Measurements from ENCODE around the gene ABCG5.

Gene ABCG5

GRCh38 chr2:43819491-43820163, 19.0 kb downstream of the ABCG5 start:
- intact Hi-C loops (cut with DNase I), result no loop called here

GRCh38 chr2:43818761-43819160, 19.9 kb downstream of the ABCG5 start:
- intact Hi-C loops (cut with DNase I), result no loop called here
- DNase-seq, result no peak

More at GRCh38 chr2:43819491-43820163, 19.0 kb downstream of the ABCG5 start:
- no peak for DNase-seq

DNA sequence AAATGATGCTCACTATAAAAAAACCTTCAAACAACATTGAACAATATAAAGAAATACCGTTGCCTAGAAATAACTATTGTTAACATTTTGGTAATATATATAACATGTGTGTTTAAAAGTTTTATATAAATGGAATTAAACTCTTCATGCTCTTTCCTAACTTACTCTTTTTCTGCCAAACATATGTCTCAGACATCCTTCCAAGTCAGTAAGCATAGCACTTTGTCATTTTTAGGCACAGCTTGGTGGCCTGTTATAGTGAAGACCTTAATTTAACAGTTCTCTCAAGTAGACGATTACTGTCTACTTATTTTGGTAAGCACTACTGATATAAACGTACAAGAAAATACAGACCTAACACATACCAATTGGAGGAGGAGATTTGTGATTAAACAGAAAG, 23.9 kb downstream of the ABCG5 start:
- intact Hi-C loops (cut with DNase I), result no loop called here
- DNase-seq, result no peak

DNA sequence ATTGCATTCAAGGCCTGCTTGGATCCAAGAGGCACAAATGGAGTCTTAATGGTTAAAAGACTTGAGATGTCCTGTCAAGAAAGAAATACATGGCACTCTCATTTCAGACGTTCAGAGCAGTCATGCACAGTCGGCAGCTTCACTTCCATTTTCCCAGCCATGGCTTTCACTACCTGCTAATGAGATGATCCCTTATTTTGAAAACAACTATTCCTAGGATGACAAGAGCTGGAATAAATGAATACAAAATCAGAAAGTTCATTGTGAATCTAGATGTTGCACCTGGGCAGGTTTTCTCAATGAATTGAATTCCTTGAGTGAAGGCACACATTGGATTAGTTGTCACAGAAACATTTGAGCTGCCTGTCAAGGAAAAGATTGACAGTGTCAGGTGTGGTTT, 25.7 kb downstream of the ABCG5 start:
- no peak for DNase-seq
- intact Hi-C loops (cut with DNase I), result no loop called here

DNA sequence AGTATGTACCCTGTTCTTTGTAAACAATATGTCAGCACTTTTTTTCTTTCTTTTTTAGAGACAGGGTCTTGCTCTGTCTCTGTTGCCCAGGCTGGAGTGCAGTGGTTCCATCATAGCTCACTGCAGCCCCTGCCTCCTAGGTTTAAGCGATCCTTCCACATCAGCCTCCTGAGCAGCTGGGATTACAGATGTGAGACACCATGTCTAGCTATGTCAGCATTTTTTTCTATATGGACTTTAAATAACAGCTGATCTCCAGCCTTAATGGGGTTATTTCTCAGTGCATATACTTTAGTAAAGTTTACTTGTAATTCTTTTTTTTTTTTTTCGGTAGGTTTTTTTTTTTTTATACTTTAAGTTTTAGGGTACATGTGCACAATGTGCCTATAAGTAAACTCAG, 26.6 kb downstream of the ABCG5 start:
- intact Hi-C loops (cut with DNase I), result no loop called here

GRCh38 chr2:43810888-43811287, 27.8 kb downstream of the ABCG5 start:
- intact Hi-C loops (cut with DNase I), result no loop called here
- DNase-seq, result no peak

More for the DNA sequence above, 26.6 kb downstream of the ABCG5 start:
- DNase-seq, result no peak

GRCh38 chr2:43810452-43810851, 28.2 kb downstream of the ABCG5 start:
- intact Hi-C loops (cut with DNase I), result no loop called here
- no peak for DNase-seq

GRCh38 chr2:43806719-43807031, 32.0 kb downstream of the ABCG5 start:
- DNase-seq, result no peak
- intact Hi-C loops (cut with DNase I), result no loop called here

GRCh38 chr2:43803113-43803512, 35.5 kb downstream of the ABCG5 start:
- intact Hi-C loops (cut with DNase I), result no loop called here
- no peak for DNase-seq

GRCh38 chr2:43802135-43802534, 36.5 kb downstream of the ABCG5 start:
- intact Hi-C loops (cut with DNase I), result no loop called here
- no peak for DNase-seq

- intact Hi-C loops (cut with DNase I), result no loop called here
- no peak for DNase-seq
Observed at GRCh38 chr2:43800894-43801293, 37.7 kb downstream of the ABCG5 start.

GRCh38 chr2:43798300-43798699, 40.3 kb downstream of the ABCG5 start:
- intact Hi-C loops (cut with DNase I), result no loop called here
- no peak for DNase-seq

- intact Hi-C loops (cut with DNase I), result no loop called here
- no peak for DNase-seq
Observed at GRCh38 chr2:43796206-43796605, 42.4 kb downstream of the ABCG5 start.

GRCh38 chr2:43794956-43795355, 43.7 kb downstream of the ABCG5 start:
- no peak for DNase-seq
- intact Hi-C loops (cut with DNase I), result no loop called here

GRCh38 chr2:43792653-43793052, 46.0 kb downstream of the ABCG5 start:
- intact Hi-C loops (cut with DNase I), result no loop called here
- no peak for DNase-seq

- no peak for DNase-seq
- intact Hi-C loops (cut with DNase I), result no loop called here
Observed at GRCh38 chr2:43791035-43791765, 47.4 kb downstream of the ABCG5 start.

DNA sequence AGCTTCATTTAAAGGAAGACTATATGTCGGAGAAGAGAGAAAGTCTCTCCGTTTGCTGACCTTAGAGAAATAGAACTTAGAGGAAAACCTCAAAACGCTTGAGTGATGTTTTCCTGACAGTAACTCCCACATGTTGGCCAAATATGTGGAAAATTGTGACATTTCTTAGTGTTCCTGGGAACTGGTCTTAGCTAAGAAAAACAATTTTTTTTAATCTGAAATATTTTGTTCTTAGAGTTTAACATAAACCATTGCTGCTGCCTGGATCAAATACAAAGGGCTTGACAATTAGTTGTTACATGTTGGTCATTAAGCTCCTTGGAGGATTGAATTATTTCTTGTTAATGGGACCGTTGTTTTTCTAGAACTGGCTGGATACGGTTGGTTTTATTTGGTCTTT, 48.5 kb downstream of the ABCG5 start:
- intact Hi-C loops (cut with DNase I), result no loop called here
- no peak for DNase-seq

DNA sequence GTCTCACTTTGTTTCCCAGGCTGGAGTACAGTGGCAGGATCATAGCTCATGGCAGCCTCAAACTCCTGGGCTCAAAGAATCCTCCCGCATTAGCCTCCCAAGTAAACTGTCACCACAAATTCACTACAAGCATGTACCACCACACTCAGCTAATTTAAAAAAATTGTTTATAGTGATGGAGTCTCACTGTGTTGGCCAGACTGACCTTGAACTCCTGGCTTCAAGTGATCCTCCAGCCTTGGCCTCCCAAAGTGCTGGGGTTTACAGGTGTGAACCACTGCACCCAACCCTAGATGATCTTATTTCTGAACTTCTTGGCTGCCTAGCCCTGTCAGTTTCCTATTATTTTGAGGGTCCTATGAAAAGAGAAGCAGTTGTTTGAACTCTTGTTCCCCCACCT, 50.0 kb downstream of the ABCG5 start:
- intact Hi-C loops (cut with DNase I), result no loop called here
- DNase-seq, result no peak

DNA sequence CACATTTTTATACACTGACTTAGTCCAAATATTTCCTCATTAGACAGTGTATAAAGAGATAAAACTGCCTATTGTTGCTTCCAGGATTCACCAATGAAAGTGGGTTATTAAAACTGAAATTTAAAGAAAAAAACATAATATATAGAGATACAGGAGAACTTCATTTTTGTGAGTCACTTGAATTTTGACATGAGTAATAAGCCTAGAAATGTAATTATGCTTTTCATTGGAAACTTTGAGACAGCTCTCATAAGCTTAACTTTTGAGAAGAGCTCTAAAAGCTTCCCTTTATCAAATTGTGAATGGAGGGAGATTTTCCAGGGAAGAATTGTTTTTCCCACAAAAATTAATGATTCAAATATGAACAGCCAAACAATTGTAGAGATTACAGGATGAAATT, 50.7 kb downstream of the ABCG5 start:
- intact Hi-C loops (cut with DNase I), result no loop called here
- no peak for DNase-seq

GRCh38 chr2:43778233-43778632, 60.4 kb downstream of the ABCG5 start:
- no peak for DNase-seq
- intact Hi-C loops (cut with DNase I), result no loop called here

GRCh38 chr2:43777306-43777926, 61.2 kb downstream of the ABCG5 start:
- DNase-seq, result no peak
- intact Hi-C loops (cut with DNase I), result no loop called here

Data from head of caudate nucleus (tissue), 42 donors.